ENCODE data around the gene ERP27.

The ERP27 gene

DNA sequence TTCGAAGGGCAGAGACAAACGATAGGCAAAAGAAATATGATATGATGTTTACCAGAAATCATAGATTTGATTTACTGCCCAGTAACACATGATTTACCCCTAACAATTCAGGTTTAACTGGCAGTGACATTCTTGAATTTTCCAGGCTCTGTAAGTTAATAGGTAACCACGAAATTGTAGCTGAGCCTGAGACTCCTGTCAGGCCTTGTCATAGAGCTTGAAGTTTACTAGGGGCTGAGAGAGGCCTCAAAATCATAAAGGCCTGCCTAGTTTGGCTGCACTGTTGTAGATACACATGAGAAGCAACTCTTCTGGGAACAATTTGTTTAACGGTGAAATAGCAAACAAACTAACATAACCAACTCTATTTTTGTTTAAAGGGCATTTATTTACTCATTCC is 3.3 kb downstream of the ERP27 start:
- no peak for DNase-seq

DNA sequence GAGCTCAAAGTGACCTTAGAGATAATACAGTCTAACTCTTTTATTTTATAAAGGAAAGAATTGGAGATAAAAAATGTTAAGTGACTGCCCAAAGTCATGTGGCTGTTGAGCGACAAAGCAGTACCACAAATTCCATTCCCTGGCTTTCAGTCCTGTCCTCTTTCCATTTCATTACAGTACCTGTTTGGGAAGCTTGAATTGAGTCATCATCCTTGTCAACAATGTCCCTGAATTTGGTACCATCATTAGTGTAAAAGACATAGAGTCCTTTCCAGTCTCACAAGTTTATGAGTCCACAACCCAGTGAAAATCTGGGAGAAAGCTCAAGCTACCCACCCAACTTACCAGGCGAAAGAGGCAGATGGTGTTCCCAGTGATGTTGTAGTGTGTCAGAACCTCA is 3.8 kb downstream of the ERP27 start:
- no peak for DNase-seq

DNA sequence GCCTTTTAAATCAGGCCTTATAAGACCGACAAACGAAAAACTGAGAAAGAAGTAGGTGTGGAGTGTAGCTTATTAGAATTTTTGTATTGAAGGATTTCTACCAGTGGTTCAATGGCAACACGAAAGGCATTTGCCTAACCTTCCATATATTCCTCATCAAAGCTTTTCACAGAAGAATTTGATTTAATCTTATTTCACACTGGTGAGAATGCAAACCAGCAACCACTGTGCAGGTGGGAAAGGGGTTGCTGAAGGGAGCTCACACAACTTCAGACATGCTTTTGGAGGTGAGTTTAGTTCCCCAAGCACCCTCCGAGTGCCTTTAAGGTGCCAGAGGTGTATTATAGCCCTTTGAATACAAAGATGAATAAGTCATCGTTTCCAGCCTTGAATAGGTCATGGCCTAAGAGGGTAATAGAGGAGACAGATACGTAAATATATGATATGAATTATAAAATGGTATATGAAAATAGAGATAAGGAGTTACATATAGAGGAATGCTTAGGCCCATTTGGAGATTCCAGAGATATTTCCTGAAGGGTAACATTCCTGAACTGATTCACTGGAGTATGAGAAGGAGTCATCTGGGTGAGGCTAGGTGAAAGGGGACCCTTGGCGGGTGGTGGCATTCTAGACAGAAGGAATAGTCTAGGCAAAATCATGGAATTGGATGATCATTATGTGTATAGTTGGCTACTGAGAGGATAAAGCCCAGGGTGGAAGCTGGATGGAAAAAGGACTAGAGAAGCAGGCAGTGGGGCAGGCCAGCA is 6.4 kb downstream of the ERP27 start:
- no peak for DNase-seq

DNA sequence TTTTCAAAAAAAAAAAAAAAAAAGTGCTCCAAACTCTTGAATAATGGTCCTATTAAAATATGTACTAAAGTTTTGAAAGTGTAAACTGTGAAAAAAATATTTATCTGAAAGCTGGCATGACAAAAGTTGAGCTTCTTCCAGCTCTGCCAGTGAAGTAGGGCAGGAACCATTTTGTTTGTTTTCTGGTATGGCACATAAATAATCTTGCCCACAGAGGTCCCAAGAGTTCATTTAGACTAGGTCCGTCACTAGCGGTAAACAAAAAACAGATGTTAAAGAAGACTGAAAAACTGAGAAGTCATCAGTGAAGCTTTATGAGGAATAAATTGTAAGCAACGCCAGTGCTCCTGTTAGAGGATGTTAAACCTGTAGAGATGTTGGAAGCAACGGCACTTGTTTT is 7.0 kb downstream of the ERP27 start:
- no peak for DNase-seq

DNA sequence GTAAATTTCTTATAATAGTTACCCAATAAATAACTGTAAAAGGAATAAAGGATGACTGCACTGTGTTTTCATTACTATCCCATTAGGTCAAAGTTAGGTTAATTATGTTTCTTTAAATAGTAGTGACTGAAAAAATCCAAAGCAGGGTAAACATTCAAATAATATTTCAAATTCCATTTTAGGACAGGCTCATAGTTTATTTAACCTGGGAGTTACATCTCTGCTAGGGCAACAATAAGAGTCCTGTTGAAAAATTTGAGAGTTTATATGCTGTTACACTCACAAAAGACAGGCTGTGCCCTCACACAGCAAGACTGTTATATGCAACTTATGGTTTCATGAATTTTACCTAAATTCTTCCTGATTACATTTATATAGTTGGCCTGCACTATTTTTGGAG is 8.0 kb downstream of the ERP27 start:
- no peak for DNase-seq

DNA sequence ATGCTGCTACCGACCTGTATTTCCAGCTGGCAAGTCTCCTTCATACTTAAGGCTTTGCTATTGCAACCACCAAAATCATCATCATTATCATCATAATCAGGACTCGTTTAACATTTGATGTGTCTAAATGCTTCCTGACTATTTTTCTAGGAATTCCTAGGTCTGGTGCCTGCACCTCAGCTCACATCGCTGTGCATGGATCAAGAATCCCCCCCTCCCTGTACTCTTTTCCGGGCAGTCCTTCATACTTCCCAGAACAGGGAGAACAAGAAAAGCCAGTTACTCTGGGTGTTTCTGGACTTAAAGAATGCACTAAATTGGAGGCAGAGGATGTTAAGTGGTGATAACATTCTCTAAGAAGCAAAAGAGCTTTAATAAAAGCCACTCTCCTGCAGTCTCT is 9.4 kb downstream of the ERP27 start:
- no peak for DNase-seq

DNA sequence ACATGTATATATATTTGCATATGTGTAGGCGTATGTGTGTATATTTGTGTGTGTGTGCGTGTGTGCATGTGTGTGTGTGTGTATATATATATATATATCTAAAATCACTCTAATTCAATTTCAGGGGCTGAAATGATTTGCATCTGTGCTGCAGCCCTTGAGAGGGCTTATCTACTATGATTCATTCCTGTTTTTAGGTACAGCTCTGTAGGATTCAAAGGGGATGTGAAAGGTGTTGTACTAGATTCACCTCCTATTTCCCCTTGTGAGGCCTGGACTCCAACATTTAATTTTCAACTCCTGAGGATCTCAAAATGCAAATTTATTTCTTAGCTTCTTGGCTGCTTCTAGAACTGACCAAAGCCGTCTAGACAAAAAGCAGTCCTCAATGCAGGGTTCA is 11.1 kb downstream of the ERP27 start:
- DNase-seq = no peak

DNA sequence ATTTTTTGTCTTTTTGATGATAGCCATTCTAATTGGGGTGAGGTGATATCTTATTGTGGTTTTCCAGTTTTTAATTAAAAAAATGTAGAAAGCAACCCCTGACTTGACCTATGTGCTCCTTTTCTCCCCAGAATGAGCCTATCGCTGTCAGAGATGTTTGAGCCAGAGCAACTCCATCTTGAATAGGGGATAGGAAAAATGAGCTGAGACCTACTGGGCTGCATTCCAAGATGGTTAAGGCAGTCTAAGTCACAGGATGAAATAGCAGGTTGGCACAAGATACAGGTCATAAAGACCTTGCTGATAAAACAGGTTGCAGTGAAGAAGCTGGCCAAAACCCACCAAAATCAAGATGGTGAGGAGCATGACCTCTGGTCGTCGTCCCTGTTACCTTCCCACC is 13.8 kb downstream of the ERP27 start:
- DNase-seq = no peak

DNA sequence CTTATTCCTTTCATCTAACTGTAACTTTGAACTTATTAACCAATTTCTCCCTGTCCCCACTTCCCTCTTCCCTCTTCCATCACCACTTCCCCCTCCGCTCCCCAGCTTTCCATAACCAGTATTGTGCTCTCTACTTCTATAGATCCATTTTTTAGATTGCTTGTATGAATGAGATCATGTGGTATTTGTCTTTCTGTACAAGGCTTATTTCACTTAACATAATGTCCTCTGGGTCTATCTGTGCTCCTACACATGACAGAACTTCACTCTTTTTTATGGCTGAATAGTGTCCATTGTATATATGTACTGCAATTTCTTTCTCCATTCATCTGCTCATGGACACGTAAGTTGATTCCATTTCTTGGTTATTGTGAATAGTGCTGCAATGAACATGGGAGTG is 14.4 kb downstream of the ERP27 start:
- peak; percentile 4 to 29 (median 24) for DNase-seq

DNA sequence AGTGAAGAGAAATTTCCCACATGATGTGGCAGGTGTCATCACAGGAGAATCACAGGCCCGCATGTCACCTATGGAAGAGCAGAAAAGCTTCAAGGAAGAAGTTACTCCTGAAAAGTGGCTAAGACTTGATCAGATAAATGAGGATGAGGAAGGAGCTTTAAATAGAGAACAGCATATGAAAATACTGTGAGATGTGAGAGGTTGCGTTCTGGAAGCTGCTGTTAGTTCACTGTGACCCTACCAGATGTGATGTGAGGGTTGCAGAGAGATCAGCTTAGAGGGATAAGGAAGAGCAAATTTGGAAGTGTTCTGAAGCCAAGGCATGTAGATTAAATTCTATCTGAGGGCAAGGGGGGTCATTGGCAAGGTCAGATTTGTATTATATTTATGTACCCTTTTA is 17.1 kb downstream of the ERP27 start:
- DNase-seq = no peak

DNA sequence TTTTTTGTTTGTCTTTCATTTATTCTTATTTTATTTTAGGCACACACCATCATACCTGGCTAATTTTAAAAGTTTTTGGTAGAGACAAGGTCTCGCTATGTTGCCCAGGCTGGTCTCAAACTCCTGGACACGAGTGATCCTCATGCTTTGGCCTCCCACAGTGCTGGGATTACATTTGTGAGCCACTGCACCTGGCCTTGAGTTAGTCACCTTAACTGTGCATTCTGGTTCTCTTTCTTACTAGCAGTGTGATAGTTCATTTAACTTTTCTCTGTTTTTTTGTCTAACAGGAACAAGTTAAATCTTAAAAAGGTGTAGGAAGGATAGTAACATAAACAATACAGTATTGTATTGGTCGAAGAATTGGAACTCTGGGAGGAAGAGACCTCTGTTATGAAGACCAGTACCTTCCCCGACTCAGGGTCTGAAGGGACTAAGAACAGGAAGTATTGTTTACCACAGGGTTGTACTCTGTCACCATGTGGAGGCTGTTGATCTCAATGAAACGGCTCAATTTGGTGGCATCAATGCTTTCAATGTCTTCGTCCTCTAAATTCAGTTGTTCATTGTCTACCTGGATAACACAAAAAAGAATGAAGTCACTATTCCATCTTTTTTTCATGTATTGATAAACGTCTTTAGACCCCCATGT is 17.7 kb downstream of the ERP27 start:
- no peak for DNase-seq

DNA sequence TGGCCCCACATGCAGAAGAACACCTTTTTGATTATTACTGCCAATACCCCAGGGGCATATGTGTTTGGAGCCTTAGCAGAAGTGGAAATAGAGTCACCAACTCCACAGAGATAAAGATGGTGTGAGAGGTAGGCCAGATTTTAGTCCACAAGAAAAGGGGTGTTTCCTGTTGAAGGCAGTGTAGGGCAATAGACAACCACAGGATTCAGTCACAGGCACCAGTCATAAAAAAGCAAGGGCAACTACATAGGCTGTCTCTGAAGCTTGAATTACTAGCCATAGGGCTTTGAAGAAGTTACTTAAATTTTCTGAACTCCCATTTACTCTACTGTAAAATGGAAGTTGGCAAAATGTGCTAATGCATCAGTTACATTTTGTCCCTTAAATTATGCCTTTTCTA is 18.9 kb downstream of the ERP27 start:
- DNase-seq = no peak

DNA sequence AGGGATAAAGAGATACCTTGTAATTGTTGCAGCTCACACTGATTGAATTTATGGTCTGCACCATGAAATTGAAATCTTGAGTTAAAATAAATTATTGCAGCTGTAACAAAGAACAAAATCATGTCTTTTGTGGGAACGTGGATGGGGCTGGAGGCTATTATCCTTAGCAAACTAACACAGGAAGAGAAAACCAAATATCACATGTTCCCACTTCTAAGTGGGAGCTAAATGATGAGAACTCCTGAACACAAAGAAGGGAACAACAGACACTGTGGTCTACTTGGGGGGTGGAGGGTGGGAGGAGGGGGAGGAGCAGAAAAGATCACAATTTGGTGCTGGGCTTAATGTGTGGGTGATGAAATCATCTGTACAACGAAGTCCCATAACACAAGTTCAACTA is 22.6 kb downstream of the ERP27 start:
- DNase-seq = no peak

DNA sequence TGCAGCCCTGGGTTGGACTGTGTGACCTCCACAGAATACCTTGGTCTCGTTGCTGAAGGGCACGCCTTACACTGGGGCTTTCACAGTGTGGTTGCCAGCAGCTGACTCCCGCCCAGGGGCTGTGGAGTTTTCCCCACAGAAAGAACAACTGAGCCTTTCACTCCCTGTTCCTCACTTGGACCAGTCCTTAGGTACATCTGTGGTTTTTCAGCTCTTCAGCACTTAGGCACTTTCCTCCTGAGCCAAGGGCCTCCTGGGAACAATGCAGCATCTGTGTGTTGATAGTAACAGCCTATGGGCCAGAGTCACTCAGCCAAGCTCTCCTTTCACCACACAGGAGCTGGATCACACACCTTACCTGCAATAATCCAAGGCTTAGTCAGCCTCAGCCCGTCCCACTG is 25.0 kb downstream of the ERP27 start:
- DNase-seq = no peak

DNA sequence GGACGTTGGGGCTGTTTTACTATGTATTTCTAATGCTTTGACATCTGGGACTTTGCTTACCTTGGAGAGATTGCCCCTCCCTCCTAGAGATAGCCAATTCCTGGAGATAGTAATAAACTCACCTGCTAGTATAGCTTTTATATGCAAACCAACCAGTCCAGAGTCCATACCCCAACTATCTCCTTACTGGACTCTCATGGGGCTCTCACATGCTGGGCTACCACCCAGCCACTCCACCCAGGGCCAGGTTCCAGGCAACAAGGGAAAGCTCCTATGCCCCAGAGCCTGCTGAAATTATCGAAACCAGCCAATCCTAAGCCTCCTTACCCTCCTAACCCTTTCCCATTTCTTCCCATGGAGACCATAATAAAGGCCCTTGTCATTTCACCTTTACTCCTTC is 27.2 kb downstream of the ERP27 start:
- no peak for DNase-seq

DNA sequence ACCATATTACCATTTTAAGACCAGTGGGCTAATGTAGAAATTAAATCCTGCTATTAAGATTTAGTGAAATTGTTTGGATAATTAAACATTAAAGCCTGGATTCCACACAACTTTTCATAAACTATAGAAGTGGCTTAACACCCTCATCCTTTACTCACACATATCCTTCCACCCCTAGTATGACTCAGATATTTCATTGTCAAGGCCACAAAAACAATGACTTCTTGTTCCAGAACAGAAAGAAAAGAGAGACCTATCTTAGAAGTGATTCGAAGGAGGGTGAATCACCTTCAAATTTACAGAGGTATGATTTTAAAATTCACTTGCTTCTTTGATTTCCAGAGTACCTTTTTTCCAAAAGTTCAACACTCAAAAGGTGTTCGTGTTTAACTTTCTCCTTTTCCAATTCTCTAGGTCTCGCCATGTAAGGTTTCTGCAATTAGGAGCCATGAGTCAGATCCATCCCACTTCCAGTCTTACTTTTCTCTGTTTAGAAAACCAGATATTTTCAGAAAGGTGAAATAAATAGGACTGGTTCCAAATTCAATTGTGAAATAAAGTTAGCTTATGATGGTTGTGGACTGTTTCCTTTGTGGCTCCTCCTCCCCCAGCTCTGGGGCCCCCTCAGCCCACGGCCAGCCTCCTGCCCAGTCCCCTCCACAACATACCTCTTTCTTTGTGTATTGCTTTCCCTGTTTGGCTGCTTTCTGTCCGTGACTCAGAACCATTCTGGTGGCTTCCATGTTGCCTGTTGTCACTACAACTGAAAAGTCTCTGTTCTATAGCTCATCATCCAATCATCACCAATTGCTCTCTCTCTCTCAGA is 28.0 kb downstream of the ERP27 start:
- no peak for DNase-seq

DNA sequence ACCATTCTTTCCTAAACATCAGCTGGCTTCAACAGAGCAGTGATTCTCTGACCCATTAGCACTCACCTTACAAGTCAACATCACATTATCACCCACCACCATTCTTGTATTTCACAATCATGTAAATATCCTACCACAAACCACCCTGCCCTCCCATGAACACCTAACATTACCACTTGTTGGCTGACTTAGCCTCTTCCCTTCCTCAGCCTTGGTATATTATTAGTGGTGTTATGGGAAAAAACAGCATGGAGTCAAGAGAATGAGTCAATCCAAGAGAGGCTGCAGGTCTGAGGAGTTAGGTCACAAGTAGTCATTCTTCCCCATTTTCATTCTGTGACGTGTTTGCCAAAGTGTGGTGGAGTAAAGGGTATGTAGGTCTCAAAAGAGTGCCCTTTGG is 30.4 kb downstream of the ERP27 start:
- DNase-seq = peak in 1 of 4 experiments; percentile 11

DNA sequence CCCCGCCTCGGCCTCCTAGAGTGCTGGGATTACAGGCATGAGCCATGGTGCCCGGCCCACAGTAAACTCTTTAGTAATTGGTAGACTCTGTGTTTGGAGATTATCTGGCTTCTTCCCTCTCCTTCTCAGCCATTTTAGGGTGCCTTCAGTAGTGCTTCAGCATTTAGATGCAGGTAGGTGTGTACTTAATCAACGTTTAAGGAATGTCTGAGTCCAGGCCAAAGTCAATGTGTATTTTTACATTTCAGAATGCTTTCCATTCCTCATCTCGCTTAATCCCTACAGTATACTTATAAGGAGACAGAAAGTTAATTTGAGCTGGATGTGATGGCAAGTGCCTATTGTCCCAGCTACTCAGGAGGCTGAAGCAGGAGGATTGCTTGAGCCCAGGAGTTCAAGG is 32.2 kb downstream of the ERP27 start:
- DNase-seq = no peak

DNA sequence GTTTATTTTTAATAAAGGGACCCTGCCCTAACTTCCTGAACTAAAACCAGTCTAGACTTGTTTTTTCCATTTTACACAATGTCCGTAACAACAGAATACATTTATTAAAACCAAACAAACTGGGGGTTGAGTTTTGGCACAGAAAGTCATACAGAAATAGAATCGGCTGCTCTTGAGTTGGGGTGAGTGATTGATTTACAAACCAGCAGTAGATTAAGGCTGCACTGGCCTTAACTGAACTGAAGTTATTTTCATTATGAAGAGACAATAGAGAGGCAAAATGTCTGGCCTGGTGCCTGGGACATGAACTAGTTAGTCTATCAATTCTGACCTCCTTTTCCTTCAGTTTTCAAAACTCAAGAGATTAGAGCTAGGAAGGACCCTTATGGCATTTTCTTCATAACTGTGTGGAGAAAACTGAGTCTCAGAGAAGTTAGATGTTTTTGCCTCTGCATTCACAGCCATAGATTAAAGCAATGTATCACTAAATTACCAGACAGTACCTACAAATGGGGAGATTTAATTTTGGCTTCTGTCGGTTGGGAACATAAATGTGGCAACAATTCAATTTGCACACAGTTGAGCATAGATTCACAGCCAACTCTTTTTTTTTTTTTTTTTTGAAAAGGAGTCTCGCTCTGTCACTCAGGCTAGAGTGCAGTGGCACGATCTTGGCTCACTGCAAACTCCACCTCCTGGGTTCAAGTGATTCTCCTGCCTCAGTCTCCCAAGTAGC is 32.9 kb downstream of the ERP27 start:
- DNase-seq = no peak

DNA sequence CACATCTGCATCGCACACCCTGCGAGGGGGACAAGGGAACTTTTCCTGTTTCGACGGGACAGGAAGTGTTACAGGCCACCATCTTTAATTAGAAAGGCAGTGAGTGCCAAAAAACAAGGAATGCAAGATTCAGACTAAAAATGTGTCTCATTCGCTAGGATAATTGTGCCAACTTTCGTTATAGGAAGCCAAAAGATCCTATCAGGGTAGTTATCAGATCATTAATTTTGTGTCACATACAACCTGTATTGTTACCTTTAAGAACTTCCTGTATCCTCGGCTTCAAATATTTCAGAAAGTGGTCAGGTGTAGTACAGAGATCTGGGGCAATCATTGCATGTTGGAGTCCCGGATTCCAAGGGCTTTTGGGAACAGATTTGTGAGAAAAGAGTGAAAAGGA is 33.5 kb downstream of the ERP27 start:
- no peak for DNase-seq

DNA sequence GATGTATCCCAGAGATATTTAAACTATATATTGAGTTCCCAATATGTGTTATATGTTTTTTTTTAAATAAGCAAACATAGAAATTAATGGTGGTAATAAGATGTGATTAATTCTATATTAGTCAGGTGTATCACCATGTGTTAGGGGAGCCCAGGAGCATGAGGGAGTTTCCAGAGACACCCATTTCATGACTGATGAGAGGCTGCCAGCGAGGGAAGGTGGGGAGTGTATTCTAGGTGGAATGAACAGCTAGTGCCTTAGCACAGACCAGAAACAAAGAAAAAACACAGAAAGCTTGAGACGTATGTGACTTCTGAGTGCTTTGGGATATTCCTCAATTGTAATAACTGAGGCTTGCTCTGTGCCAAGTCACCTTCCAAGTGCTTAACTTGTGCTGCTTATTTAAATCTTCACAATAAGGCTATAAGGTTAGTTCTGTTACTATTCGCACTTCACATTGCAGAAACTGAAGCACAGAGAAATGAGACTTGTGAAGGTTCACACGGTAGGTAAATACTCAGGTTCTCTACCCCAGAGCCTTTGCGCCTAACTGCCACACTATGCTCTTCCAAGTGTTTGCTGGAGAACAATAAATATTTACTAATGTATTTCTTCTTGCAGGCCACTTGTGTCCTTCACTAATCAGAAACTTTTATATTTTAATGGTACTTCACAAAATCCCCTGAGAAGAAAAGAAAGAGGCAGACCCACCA is 34.8 kb downstream of the ERP27 start:
- no peak for DNase-seq

DNA sequence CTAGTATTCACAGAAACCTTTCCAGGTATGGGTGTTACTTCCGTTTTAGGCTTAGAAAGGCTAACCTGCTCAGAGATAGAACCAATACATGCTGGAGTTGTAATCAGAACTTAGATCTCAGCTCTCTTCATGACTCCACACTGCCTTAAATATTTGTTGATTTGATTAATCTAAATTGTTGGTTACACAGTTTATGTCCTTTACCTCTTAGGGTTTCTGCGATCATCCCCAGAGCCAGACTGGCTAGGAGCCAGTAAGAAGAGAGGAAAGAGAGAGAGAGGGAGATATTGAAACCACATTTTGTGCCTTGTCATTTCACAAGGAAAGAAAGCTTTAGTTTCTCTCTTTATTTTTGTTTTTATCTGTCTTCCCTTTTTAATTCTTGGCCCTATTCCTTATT is 35.9 kb downstream of the ERP27 start:
- no peak for DNase-seq

DNA sequence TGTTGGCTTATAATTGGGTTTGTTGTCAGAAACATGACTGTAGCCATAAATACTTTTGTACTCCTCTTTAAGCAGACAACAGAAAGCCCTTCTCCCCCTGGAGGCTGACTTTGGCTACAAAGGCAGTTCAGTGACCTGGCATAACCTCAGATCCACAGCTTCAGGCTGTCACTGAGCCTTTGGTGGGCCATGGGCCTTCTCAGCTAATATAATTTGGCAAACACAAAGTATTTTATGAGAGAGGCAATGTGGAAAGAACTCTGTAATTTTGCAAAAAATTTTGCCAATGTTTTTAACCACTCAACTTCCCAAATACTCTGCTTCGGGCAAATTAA is 37.1 kb downstream of the ERP27 start:
- no peak for DNase-seq

Data from suppressor macrophage (primary cell).